GM19467 (cell line): ENCODE results near the gene KIAA1549.

Source experiments
- ATAC-seq: cut with Tn5 transposase; IDR thresholded peaks from one replicate; pipeline ENCODE4 v1.9.1; 2021; ENCODE audit warnings: mild to moderate bottlenecking, moderate library complexity; ENCODE audit not compliant: unreplicated experiment

KIAA1549 gene

DNA sequence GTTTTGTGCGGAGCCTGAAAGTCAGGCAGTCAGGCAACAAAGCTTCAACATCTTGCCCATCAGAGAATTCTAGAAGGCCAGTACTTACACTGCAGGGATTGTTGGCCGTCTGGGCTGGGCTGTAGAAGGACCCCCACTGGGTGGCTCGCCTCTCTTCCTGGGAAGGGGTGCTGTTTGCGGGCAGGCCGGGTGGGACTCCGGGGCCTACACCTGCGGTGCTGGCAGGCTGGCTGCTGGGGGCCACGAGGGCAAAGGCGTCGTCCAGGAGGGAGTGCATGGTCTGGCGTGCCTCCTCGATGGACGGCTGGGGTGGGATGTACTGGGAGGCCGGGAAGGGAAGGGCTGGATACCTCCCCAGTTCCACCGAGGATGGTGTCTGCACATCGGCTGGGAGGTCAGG, 120.1 kb downstream of the KIAA1549 start:
- no peak for ATAC-seq

DNA sequence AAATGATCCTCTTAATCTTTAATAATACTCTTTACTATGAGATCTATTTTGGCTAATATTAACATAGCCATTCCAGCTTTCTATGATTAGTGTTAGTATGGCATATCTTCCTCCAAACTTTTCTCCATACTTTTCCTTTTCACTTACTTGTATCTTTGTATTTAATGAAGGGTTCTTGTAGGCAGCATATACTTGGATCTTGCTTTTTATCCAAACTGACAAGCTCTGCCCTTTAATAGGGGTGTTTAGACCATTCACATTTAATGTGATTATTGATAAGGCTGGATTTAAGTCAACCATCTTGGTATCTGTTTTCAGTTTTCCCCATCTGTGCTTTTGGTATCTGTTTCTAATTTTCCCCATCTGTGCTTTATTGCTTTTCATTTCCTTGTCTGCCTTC, 123.5 kb downstream of the KIAA1549 start:
- ATAC-seq: no peak

DNA sequence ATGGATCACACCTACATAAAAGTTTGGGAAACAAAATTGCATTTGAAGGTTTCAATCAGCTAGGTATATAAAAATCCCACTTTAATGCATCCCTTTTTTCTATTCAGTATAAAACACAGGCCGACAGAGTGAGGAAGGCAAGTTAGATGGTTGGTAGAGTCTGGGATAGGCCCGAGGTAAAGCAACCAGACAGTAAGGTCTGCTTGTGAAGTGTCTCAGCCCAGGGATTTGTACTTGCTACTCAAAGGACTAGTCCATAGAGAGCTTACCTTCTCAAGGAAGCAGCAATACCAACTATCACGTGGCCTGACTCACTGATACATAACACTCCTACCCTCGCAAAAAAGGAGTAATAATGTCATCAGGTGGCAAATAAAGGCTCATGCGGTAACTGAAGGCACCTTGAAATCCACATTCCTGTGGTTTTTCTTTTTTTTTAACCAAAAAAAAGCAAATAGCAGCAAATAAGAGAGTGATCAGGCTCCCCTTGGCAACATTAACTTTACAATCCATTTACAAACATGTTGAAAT, 127.0 kb downstream of the KIAA1549 start:
- no peak for ATAC-seq

DNA sequence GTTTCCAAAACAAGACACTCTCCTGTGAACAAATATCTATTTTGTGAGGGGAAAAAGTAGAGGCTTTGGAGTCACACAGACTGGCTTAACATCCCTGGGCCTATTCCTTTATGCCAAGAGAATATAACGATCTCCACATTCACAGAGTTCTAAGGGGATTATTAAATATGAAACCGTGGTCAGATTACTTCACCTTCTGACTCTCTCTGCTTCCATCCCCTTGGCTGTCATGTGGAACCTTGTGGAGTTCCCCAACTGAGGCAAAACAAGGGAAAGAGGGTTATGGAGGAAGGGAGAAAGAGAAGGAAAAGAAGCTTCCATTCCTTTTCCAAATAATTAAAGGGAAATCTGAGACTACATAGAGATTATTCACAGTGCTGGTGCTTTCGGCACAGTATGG, 127.7 kb downstream of the KIAA1549 start:
- no peak for ATAC-seq

DNA sequence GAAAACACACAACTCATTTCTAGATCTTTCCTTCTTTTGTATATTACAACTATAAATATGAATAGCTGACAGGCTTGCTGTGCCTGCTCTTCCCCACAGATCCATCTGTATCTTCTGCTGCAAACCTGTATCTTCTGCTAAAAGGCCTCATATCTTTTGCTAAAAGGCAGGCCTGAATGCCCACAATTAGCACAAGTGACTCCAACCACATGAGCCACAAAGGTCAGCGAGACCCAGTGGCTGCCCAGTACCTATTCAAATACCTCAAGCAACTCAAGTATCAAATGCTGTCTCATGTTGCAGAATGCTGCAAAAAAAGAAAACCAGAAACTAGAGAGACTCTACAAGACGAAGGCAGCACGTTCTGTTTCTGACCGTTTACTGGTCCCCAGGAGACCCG, 128.7 kb downstream of the KIAA1549 start:
- no peak for ATAC-seq

DNA sequence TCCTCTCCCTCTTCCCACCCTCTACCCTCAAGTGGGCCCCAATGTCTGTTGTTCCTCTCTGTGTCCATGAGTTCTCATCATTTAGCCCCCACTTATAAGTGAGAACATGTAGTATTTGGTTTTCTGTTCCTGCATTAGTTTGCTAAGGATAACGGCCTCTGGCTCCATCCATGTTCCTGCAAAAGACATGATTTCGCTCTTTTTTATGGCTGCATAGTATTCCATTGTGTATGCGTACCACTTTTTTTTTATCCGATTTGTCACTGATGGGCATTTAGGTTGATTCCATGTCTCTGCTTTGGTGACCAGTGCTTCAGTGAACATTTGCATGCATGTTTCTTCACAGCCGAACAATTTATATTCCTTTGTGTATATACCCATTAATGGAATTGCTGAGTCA, 131.5 kb downstream of the KIAA1549 start:
- ATAC-seq: no peak

DNA sequence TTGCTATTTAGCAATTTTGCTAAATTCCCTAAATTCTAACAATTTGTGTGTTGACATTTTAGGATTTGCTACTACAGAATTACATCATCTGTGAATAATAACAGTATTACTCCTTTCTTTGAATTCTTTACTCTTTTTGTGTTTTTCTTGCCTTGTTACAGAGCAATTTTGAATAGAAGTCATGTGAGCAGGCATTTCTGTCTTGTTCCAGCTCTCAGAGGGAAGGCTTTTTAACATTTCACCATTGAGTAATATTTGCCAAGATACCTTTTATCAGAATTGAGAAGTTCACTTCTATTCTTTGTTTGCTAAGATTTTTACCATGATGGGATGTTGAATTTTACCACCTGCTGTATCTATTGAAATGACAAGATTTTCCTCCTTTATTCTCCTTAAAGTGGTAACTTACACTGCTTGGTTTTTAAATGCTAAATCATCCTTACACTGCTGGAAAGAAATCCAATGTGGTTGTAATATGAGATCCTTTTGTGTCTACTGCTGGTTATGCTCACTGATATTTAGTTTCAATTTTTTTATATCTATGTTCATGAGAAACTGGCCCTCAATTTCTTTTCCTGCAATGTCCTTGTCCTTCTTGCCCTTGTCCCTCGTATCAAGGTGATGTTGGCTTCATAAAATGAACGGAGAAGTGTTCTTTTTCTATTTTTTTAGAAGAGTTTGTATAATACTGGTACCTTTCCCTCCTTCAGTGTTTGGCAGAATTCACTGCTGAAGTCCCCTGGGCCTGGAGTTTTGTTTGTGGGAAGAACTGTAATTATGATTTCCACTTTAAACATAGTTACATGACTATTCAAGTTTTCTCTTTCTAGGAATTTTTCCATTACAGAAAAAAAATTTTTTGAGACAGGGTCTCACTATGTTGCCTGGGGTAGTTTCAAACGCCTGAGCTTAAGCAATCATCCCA, 132.9 kb downstream of the KIAA1549 start:
- ATAC-seq: no peak

DNA sequence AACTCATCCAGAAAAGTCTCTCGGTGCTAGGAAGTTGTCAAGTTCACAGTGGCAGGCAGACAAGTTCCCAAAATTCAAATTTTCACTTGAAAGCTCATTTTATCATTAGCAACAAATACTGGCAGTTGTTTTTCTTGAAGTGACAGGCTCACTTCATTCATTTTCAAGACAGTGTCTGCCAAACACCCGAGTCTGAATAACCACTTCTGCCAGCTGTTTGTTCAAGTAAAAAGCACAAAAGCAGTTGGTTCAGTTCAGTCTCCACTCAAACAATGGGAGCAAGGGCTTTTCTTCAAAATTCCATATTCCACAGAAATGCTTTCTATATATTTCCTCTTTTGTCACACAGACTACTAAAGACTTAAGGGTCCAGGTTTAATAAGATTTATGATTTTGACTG, 135.5 kb downstream of the KIAA1549 start:
- ATAC-seq: no peak

DNA sequence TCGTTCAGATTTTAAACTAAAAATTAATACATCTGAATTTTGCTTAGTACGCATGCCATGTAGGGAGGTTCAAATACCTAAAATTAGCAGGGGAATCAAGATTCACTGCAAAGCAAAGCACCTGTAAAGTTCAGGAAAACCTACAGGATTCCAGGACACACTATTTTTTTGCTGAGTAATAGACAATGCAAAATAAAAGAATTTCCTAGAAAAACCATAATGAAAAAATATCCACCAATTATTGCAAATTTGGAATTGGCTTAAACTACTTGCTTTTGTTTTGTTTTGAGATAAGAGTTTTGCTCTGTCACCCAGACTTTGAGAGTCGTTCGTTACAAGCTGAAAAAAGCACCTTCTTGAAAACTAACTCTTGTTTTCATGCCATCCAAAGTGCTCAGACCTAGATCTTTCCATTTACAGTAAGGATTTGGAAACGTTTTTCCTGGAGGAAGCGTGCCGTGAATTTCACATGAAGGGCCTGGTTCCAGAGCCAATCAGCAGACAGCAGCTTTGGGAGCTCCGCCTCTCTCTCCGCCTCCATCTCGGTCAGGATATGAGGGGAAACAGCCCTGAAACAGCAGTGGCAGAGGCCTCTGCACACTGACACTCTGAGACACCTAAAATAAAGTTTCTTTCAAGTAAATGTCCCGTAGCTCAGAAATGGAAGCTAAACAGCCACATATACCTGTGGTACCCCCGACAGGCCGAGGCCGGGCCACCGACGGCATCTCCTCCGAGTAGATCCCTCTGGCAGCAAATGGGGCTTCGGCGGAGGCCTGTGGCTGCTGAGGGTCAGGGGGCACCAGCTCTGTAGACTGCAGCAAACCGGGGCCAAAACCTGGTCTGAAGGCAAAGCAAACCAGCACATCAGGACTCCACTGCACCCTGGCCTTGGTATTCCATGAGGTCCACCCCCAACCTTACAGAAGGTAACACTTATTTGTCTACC, 137.3 kb downstream of the KIAA1549 start:
- ATAC-seq: no peak

DNA sequence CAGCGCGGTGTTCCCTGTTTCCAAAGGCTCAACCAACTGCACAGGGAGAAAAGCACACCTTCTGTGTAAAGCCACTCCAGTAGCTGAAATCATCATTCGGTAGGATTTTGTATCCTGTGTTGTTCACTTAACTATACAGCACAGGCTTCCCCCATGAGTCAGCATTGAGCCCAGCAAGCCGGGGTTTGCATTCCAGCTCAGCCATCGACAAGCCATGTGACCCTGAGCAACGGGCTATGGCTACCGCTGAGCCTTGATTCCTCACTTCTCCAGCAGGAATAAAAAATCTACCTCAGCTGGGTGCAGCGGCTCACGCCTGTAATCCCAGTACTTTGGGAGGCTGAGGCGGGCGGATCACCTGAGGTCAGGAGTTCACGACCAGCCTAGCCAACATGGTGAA, 139.1 kb downstream of the KIAA1549 start:
- no peak for ATAC-seq

DNA sequence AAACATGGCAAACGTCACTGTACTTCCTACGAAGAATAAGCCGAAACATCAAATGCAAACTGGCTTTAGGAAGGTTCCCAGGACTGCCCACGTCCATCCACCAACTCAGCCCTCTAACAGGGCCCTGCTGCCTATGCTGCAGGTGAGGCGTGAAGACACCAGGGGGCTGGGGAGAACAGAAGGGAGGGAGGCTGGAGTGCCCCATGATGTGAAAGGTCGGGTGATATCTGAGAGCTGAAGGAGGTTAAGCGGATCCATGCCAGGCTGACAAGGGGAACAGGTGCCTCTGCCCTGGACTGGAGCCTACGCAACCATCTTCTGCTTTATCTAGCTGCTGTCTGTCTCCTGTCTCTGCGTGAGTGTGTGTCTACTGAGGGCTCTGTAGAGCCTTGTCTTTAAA, 143.0 kb downstream of the KIAA1549 start:
- ATAC-seq: no peak

DNA sequence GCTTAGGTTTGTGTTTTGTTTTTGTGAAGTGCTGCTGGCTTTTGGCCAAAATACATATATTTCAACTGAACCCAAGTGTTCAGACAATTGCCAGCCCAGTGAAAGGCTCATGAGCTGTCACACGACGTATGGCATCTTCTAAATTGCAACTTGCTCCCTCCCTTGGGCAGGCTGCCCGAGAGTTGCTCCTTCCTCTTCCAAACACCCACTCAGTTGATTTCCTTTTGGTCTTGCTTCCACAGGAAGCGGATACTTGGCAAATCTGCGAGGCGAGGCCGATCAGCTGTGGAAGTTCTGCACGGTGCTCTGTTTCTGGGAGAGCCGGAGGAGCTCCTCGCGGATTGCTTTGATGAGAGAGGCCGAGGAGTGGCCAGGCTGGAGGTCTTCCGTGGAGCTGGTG, 143.6 kb downstream of the KIAA1549 start:
- no peak for ATAC-seq

DNA sequence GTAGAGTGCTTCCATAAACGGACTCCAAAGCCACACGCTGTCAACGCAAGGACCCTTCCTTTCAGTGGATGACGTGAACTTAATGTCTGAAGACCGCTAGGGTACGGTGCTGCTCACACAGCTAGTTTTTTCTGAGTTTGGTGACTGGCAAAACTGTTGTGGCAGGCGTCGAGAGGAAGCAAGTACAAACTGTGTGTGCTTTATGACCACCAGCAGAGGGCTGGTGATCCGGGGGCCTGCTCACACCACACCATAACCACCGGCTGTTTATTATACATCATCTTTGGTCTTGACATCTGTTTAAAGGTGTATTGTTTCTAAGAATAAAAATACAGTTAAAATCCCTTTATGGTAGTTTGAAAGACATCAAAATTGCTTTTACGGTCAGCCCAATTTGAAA, 146.1 kb downstream of the KIAA1549 start:
- no peak for ATAC-seq

DNA sequence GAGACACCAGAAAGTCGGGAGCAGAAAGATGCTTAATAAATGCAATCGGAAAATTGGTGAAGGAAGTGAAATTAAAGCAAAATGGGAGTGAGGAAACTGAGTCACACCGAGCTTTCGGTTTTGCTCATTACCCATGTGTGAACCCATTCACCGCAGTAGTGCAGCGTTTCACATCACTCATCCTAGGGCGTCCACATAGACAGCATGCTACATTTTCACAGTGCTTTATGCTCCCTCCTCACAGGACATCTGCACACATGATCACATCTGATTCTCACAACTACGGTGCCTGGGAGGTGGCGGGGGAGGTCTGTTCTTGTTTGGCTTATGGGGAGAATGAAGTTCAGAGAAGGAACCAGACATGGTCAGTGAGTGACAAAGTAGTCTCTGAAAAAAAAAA, 146.6 kb downstream of the KIAA1549 start:
- ATAC-seq: no peak

DNA sequence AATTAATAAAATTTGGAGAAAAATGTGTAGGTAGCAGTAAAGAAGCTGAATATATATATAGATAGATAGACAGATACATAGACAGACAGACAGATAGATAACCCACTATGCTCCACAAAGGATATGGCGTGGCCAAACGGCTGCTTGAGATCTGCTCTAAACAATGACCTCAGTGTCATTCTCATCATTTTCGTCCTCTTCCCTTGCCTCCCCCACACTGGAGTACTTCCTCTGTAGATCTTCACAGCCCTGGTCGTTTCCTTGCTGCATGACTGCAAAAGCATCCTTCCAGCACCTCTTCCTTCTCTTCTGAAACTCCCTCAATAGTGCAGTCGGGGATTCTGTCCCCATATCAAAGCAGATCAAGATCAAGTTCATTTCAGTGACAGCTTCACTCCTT, 147.6 kb downstream of the KIAA1549 start:
- ATAC-seq: no peak

DNA sequence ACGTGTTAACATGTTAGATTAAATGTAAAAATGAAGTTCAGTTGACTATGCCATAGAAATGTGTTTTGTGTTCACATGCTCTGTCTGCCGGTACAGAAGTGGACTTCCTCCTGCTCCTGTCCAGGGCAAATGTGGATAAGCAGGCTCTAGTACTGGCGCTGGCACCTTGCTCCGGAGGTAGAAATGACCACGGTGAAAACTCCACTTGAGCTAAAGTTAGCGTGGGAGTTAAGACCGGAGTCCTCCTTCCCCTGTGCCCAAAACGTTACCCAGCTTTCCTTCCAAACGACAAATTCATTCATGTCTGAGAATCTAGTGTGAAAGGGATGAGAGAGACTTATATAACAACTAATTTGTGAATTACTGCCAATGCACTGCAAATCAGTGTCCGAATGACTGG, 148.2 kb downstream of the KIAA1549 start:
- ATAC-seq: no peak

DNA sequence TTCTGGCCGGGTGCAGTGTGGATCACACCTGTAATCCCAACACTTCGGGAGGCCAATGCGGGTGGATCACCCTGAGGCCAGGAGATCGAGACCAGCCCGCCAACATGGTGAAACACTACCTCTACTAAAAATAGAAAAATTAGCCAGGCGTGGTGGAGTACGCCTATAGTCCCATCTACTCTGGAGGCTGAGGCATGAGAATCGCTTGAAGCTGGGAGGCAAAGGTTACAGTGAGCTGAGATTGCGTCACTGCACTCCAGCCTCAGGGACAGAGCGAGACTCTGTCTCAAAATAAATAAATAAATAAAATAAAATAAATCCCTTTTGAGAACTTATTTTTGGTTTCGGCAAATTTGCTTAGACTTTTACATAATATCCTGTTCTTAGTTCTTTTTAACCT, 151.9 kb downstream of the KIAA1549 start:
- no peak for ATAC-seq

DNA sequence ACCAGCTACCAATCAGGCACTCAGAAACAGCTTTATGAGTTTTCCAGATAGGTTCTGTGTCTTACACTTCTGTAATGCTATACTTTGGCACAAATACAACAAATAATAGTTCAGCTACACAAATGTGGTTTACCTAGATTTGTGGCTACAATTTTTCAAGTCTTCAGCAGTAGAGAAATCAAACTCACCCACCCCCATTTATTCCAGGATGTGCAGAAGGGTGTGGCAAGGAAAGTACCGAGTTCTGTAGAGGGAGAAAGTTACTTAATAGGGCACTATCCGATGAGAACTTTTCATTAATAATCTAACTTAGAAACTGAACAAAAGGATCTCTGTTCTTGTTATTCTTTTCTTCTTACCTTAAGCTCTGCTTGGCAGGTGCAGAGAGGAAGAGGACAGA, 152.9 kb downstream of the KIAA1549 start:
- no peak for ATAC-seq

DNA sequence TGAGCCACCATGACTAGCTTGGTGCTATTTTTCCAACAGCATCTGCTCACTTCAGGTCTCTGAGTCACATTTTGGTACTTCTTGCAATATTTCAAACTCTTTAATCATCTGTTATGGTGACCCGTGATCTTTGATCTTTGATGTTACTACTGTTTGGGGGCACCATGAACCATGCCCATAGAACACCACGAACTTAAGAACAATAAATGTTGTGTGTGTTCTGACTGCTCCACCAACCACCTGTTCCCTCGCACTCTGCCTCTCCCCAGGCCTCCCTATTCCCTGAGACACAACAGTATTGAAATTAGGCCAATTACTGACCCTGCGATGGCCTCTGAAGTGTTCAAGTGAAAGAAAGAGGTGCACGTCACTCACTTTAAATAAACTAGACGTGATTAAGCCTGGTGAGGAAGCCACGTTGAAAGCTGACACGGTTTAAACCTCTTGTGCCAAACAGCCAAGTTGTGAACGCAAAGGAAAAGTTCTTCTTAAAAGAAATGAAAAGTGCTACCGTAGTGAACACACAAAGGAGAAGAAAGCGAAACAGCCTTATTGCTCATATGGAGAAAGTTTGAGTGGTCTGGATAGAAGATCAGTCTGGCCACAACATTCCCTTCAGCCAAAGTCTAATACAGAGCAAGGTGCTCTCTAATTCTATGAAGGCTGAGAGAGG, 156.0 kb downstream of the KIAA1549 start:
- ATAC-seq: no peak

DNA sequence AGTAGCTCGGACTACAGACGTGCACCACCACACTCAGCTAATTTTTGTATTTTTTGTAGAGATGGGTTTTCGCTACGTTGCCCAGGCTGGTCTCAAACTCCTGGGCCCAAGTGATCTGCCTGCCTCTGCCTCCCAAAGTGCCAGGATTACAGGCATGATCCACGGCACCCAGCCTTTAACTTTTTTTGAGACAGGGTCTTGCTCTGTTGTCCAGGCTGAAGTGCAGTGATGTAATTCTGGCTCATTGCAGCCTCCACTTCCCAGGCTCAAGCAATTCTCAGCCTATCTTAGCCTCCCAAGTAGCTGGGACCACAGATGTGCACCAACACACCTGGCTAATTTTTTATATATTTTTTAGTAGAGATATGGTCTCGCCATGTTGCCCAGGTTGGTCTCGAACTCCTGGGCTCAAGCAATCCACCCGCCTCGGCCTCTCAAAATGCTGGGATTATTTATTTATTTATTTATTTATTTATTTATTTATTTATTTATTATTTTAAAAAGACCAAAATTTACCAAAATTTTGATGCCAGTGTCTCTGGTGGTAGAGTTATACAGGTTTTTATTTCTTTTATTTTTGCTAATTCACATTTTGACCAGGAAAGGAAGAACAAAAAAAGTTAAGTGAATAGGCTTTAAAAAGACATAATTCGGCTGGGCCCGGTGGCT, 158.2 kb downstream of the KIAA1549 start:
- ATAC-seq: no peak
